SK-N-SH treated with all-trans-retinoic acid at 6 μM for 48 hours (cell line): ENCODE results near the gene SLC35A3.

Experiments used
- ATAC-seq: fragments of 200-7000 bp; cut with Tn5 transposase; 3 replicates; pipeline ENCODE4 v1.9.1; 2020; ENCODE audit warnings: mild to moderate bottlenecking, moderate library complexity
- ARNTL ChIP-seq: fragments of 450-650 bp; formaldehyde crosslinking; IDR thresholded peaks from 2 replicates; pipeline ENCODE4 v1.5.0; 2020; ENCODE audit warnings: low read depth, mild to moderate bottlenecking, moderate library complexity, borderline replicate concordance
- BACH2 ChIP-seq: fragments of 250-450 bp; sonication (Bioruptor Pico); IDR thresholded peaks from 2 replicates; pipeline ENCODE4 v1.9.0; 2021; ENCODE audit warnings: mild to moderate bottlenecking, borderline replicate concordance
- ESRRG ChIP-seq: fragments of 250-450 bp; sonication (Bioruptor Pico); IDR thresholded peaks from 2 replicates; pipeline ENCODE4 v1.6.1; 2021; ENCODE audit warnings: mild to moderate bottlenecking
- GLIS3 ChIP-seq: fragments of 250-450 bp; sonication (Bioruptor Pico); IDR thresholded peaks from 2 replicates; pipeline ENCODE4 v1.5.0; 2020; ENCODE audit warnings: mild to moderate bottlenecking, moderate library complexity
- ISL1 ChIP-seq: fragments of 250-450 bp; sonication (Bioruptor Pico); IDR thresholded peaks from 2 replicates; pipeline ENCODE4 v2.1.2; 2022; ENCODE audit warnings: mild to moderate bottlenecking, moderate library complexity
- OSR1 ChIP-seq: fragments of 250-450 bp; sonication (Bioruptor Pico); IDR thresholded peaks from 2 replicates; pipeline ENCODE4 v1.8.0; 2022; ENCODE audit warnings: moderate library complexity, mild to moderate bottlenecking, inconsistent platforms
- PPARA ChIP-seq: fragments of 250-450 bp; sonication (Bioruptor Pico); IDR thresholded peaks from 2 replicates; pipeline ENCODE4 v1.5.0; 2020; ENCODE audit warnings: mild to moderate bottlenecking, borderline replicate concordance
- RARB ChIP-seq: fragments of 250-450 bp; sonication (Bioruptor Pico); IDR thresholded peaks from 2 replicates; pipeline ENCODE4 v1.8.0; 2021; ENCODE audit warnings: mild to moderate bottlenecking, moderate library complexity
- SNAI2 ChIP-seq: fragments of 250-450 bp; sonication (Bioruptor Pico); IDR thresholded peaks from 2 replicates; pipeline ENCODE4 v1.5.0; 2020; ENCODE audit warnings: mild to moderate bottlenecking, moderate library complexity
- TCF4 ChIP-seq: fragments of 250-450 bp; sonication (Bioruptor Pico); IDR thresholded peaks from 2 replicates; pipeline ENCODE4 v1.8.0; 2021; ENCODE audit warnings: mild to moderate bottlenecking, moderate library complexity, borderline replicate concordance
- TOX ChIP-seq: fragments of 250-450 bp; sonication (Bioruptor Pico); IDR thresholded peaks from 2 replicates; pipeline ENCODE4 v1.8.0; 2021; ENCODE audit warnings: mild to moderate bottlenecking, moderate library complexity, borderline replicate concordance
- ZFP3 ChIP-seq: fragments of 250-450 bp; sonication (Bioruptor Pico); IDR thresholded peaks from 2 replicates; pipeline ENCODE4 v1.5.0; 2020; ENCODE audit warnings: mild to moderate bottlenecking, moderate library complexity
- ZFP30 ChIP-seq: fragments of 450-650 bp; formaldehyde crosslinking; IDR thresholded peaks from 2 replicates; pipeline ENCODE4 v1.5.0; 2022; ENCODE audit warnings: mild to moderate bottlenecking, moderate library complexity
- ZNF565 ChIP-seq: fragments of 450-650 bp; formaldehyde crosslinking; conservative IDR thresholded peaks from 2 replicates; pipeline ENCODE4 v1.5.0; 2020; ENCODE audit warnings: low read depth, mild to moderate bottlenecking, moderate library complexity
- ZNF70 ChIP-seq: fragments of 450-650 bp; formaldehyde crosslinking; IDR thresholded peaks from 2 replicates; pipeline ENCODE4 v1.5.0; 2020; ENCODE audit warnings: mild to moderate bottlenecking, moderate library complexity
- ZNF8 ChIP-seq: fragments of 450-650 bp; formaldehyde crosslinking; IDR thresholded peaks from 2 replicates; pipeline ENCODE4 v1.5.0; 2020; ENCODE audit warnings: mild to moderate bottlenecking, moderate library complexity
- TF ChIP-seq, protein P1 (sequence below): fragments of 250-450 bp; sonication (Bioruptor Pico); IDR thresholded peaks from 2 replicates; pipeline ENCODE4 v1.5.0; 2020; ENCODE audit warnings: mild to moderate bottlenecking, moderate library complexity
- TF ChIP-seq, protein P2 (sequence below): fragments of 250-450 bp; sonication (Bioruptor Pico); IDR thresholded peaks from 2 replicates; pipeline ENCODE4 v1.5.1; 2020; ENCODE audit warnings: low read depth, mild to moderate bottlenecking, moderate library complexity
- TF ChIP-seq, protein P3 (sequence below): fragments of 250-450 bp; sonication (Bioruptor Pico); IDR thresholded peaks from 2 replicates; pipeline ENCODE4 v1.8.0; 2021; ENCODE audit warnings: low read depth, mild to moderate bottlenecking, moderate library complexity, borderline replicate concordance
- TF ChIP-seq, protein P4 (sequence below): fragments of 250-450 bp; sonication (Bioruptor Pico); IDR thresholded peaks from 2 replicates; pipeline ENCODE4 v1.5.1; 2021; ENCODE audit warnings: mild to moderate bottlenecking, moderate library complexity
- TF ChIP-seq, protein P5 (sequence below): fragments of 250-450 bp; sonication (Bioruptor Pico); IDR thresholded peaks from 2 replicates; pipeline ENCODE4 v1.8.0; 2020; ENCODE audit warnings: mild to moderate bottlenecking, moderate library complexity, borderline replicate concordance

The SLC35A3 gene

DNA sequence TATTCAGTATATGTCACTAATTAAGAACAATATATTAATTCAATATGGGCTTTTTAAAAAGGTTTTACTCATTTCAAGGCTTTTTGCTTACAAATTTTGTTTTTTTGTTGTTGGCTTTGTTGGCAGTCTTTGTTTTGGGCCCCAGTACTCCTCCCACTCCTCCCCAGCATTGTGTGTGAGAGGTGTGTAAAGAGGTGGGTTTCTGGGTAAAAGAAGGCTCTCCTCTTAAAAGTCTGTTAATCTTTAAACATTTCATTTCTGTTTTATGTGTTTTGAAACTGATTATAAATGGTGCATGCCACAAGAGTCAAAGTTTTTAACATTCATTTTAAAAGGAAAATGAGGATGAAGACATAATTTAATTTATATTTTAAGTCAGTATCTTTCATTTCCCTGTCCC lies 83.3 kb downstream of the SLC35A3 start:
- ATAC-seq = no peak
- no peak for TF ChIP-seq TCF4 (CRISPR knock-in tag)
- TF ChIP-seq, protein P1, sequence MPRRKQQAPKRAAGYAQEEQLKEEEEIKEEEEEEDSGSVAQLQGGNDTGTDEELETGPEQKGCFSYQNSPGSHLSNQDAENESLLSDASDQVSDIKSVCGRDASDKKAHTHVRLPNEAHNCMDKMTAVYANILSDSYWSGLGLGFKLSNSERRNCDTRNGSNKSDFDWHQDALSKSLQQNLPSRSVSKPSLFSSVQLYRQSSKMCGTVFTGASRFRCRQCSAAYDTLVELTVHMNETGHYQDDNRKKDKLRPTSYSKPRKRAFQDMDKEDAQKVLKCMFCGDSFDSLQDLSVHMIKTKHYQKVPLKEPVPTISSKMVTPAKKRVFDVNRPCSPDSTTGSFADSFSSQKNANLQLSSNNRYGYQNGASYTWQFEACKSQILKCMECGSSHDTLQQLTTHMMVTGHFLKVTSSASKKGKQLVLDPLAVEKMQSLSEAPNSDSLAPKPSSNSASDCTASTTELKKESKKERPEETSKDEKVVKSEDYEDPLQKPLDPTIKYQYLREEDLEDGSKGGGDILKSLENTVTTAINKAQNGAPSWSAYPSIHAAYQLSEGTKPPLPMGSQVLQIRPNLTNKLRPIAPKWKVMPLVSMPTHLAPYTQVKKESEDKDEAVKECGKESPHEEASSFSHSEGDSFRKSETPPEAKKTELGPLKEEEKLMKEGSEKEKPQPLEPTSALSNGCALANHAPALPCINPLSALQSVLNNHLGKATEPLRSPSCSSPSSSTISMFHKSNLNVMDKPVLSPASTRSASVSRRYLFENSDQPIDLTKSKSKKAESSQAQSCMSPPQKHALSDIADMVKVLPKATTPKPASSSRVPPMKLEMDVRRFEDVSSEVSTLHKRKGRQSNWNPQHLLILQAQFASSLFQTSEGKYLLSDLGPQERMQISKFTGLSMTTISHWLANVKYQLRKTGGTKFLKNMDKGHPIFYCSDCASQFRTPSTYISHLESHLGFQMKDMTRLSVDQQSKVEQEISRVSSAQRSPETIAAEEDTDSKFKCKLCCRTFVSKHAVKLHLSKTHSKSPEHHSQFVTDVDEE (CRISPR knock-in tag) = no peak
- no peak for TF ChIP-seq ZNF8 (CRISPR knock-in tag)
- no peak for TF ChIP-seq SNAI2 (CRISPR knock-in tag)
- TF ChIP-seq, protein P2, sequence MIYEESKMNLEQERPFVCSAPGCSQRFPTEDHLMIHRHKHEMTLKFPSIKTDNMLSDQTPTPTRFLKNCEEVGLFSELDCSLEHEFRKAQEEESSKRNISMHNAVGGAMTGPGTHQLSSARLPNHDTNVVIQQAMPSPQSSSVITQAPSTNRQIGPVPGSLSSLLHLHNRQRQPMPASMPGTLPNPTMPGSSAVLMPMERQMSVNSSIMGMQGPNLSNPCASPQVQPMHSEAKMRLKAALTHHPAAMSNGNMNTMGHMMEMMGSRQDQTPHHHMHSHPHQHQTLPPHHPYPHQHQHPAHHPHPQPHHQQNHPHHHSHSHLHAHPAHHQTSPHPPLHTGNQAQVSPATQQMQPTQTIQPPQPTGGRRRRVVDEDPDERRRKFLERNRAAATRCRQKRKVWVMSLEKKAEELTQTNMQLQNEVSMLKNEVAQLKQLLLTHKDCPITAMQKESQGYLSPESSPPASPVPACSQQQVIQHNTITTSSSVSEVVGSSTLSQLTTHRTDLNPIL (CRISPR knock-in tag) = no peak
- TF ChIP-seq ARNTL (CRISPR knock-in tag) = no peak
- no peak for TF ChIP-seq GLIS3 (CRISPR knock-in tag)
- TF ChIP-seq, protein P3, sequence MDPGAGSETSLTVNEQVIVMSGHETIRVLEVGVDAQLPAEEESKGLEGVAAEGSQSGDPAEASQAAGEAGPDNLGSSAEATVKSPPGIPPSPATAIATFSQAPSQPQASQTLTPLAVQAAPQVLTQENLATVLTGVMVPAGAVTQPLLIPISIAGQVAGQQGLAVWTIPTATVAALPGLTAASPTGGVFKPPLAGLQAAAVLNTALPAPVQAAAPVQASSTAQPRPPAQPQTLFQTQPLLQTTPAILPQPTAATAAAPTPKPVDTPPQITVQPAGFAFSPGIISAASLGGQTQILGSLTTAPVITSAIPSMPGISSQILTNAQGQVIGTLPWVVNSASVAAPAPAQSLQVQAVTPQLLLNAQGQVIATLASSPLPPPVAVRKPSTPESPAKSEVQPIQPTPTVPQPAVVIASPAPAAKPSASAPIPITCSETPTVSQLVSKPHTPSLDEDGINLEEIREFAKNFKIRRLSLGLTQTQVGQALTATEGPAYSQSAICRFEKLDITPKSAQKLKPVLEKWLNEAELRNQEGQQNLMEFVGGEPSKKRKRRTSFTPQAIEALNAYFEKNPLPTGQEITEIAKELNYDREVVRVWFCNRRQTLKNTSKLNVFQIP (CRISPR knock-in tag) = no peak
- TF ChIP-seq RARB (CRISPR knock-in tag) = no peak
- no peak for TF ChIP-seq ESRRG (CRISPR knock-in tag)
- no peak for TF ChIP-seq PPARA
- no peak for TF ChIP-seq OSR1 (CRISPR knock-in tag)

DNA sequence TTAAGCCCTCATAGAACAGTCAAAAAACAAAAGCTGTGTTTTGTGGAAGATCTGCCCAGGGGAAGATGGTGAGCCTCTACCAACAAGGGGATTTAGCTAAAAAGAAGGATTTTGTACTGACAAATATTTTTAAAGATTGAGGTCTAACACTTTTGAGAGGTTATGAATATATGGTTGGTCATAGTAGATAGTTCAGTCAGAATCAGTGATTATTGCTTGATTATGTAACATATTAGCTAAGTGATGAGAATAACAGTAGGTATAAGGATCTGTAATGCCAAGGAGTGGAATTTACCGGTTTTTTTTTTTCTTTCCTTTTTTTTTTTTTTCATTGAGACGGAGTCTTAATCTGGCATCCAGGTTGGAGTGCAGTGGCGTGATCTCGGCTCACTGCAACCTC lies 83.9 kb downstream of the SLC35A3 start:
- TF ChIP-seq PPARA (no peak), BACH2 (CRISPR knock-in tag) (no peak), OSR1 (CRISPR knock-in tag) (no peak), ZFP30 (CRISPR knock-in tag) (no peak), ZFP3 (CRISPR knock-in tag) (no peak), TOX (CRISPR knock-in tag) (no peak), ZNF565 (no peak)
- TF ChIP-seq, all 23 proteins: peak for 0
- no peak for ATAC-seq

DNA sequence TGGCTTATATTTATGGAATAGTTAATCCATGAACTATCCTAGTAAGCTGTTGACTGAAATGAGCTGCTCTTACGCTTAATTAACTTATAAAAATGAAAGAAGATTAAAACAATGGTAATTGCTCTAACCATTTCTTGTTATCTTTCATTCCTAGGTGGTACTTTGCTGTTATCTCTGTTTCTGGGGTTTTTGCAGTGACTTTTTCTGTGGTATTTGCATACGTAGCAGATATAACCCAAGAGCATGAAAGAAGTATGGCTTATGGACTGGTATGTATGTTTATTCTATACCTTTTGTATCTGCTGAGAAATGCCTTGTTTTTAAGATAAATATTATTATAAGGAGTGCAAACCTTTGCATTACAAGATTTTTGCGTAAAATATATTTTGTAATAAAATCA lies 91.9 kb downstream of the SLC35A3 start:
- no peak for ATAC-seq
- no peak for TF ChIP-seq ISL1 (CRISPR knock-in tag)
- TF ChIP-seq, protein P4, sequence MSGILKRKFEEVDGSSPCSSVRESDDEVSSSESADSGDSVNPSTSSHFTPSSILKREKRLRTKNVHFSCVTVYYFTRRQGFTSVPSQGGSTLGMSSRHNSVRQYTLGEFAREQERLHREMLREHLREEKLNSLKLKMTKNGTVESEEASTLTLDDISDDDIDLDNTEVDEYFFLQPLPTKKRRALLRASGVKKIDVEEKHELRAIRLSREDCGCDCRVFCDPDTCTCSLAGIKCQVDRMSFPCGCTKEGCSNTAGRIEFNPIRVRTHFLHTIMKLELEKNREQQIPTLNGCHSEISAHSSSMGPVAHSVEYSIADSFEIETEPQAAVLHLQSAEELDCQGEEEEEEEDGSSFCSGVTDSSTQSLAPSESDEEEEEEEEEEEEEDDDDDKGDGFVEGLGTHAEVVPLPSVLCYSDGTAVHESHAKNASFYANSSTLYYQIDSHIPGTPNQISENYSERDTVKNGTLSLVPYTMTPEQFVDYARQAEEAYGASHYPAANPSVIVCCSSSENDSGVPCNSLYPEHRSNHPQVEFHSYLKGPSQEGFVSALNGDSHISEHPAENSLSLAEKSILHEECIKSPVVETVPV = no peak
- no peak for TF ChIP-seq ZNF70 (CRISPR knock-in tag)
- TF ChIP-seq OSR1 (CRISPR knock-in tag) = no peak
- TF ChIP-seq TOX (CRISPR knock-in tag) = no peak

DNA sequence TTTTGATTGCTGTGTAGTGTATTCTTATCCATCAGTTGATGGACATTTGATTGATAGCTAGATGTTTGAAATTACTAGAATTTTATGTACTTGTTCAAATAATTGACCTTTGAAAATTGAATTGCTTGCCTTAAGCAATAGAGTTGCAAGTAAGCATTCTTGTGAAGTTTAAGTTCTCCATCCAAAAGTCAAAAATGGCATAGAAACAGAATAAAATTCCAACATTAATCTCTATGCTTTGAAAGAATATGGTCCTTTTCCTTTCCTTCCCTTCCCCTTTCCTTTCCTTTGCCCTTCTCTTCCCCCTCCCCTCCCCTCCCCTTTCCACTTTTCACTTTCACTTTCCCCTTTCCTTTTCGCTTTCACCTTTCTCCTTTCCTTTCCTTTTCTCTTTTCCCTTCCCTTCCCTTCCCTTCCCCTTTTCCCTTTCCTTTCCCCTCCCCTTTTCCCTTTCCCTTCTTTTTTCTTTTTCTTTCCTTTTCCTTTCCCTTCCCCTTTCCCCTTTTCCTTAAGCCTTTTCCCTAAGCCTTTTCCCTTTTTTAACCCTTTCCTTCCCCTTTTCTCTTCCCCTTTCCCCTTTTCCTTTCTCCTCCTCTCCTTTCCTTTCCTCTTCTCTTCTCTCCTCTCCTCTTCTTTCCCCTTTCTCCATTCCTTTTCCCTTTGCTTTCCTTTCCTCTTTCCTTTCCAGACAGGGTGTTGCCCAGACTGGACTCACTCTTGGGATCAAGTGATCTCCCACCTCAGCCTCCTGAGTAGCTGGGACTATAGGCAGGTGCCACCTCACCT lies 95.6 kb downstream of the SLC35A3 start:
- ATAC-seq = no peak
- no peak for TF ChIP-seq SNAI2 (CRISPR knock-in tag)
- TF ChIP-seq, protein P5, sequence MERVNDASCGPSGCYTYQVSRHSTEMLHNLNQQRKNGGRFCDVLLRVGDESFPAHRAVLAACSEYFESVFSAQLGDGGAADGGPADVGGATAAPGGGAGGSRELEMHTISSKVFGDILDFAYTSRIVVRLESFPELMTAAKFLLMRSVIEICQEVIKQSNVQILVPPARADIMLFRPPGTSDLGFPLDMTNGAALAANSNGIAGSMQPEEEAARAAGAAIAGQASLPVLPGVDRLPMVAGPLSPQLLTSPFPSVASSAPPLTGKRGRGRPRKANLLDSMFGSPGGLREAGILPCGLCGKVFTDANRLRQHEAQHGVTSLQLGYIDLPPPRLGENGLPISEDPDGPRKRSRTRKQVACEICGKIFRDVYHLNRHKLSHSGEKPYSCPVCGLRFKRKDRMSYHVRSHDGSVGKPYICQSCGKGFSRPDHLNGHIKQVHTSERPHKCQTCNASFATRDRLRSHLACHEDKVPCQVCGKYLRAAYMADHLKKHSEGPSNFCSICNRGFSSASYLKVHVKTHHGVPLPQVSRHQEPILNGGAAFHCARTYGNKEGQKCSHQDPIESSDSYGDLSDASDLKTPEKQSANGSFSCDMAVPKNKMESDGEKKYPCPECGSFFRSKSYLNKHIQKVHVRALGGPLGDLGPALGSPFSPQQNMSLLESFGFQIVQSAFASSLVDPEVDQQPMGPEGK = no peak
- TF ChIP-seq, protein P2 (CRISPR knock-in tag) = no peak
- TF ChIP-seq BACH2 (CRISPR knock-in tag) = no peak
- TF ChIP-seq, protein P1 (CRISPR knock-in tag) = no peak
- TF ChIP-seq ZFP30 (CRISPR knock-in tag) = no peak
- TF ChIP-seq TOX (CRISPR knock-in tag) = no peak
- no peak for TF ChIP-seq ISL1 (CRISPR knock-in tag)
- no peak for TF ChIP-seq ZNF565
- TF ChIP-seq PPARA = no peak
- no peak for TF ChIP-seq GLIS3 (CRISPR knock-in tag)
- TF ChIP-seq ESRRG (CRISPR knock-in tag) = no peak
- TF ChIP-seq ZNF8 (CRISPR knock-in tag) = no peak
- TF ChIP-seq OSR1 (CRISPR knock-in tag) = no peak
